GM13977 (cell line): ENCODE results near the gene VANGL2.

Experiments
- DNase-seq: peaks from one replicate; pipeline ENCODE4 v3.0.0; 2012; ENCODE audit warnings: low spot score
- in situ Hi-C: fragments of 300-500 bp; cut with MboI; formaldehyde crosslinking; loops from one replicate; pipeline ENCODE4 v1.12.0; 2022; ENCODE audit warnings: low sequenced_read_pairs, low pct_unique_long_range_greater_than_20kb, mixed read lengths, inconsistent platforms; ENCODE audit not compliant: unreplicated experiment
- TF ChIP-seq, protein P1 (sequence below): IDR thresholded peaks from 2 replicates; pipeline ENCODE4 v1.5.1; 2012; ENCODE audit warnings: mild to moderate bottlenecking, control low read depth; ENCODE audit not compliant: insufficient read depth; ENCODE audit errors: extremely low read depth, missing control alignments

Gene VANGL2

DNA sequence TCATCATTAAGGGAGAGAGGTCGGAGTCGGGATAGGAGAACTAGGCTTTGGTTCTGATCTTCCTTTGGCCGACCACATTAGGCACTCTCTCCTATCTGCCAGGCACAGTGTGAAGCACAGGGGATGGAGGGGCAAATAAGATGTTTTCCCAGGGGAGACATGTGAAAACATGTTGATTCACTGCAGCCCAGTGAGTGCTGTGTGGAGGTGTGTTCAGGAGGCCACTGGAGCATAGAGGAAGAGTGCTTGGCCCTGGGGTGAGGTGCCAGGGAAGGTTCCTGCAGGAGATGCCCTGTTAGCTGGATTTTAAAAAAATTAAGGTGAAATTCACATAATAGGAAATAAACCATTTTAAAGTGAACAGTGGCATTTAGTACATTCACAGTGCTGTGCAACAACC lies 3.7 kb downstream of the VANGL2 start:
- in situ Hi-C loops = loop anchor here (25.0 kb wide), 2 partner anchors 433 to 558 kb away; partner anchors contain the start of gene ITLN2
- no peak for DNase-seq
- TF ChIP-seq, protein P1, sequence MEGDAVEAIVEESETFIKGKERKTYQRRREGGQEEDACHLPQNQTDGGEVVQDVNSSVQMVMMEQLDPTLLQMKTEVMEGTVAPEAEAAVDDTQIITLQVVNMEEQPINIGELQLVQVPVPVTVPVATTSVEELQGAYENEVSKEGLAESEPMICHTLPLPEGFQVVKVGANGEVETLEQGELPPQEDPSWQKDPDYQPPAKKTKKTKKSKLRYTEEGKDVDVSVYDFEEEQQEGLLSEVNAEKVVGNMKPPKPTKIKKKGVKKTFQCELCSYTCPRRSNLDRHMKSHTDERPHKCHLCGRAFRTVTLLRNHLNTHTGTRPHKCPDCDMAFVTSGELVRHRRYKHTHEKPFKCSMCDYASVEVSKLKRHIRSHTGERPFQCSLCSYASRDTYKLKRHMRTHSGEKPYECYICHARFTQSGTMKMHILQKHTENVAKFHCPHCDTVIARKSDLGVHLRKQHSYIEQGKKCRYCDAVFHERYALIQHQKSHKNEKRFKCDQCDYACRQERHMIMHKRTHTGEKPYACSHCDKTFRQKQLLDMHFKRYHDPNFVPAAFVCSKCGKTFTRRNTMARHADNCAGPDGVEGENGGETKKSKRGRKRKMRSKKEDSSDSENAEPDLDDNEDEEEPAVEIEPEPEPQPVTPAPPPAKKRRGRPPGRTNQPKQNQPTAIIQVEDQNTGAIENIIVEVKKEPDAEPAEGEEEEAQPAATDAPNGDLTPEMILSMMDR = no peak

DNA sequence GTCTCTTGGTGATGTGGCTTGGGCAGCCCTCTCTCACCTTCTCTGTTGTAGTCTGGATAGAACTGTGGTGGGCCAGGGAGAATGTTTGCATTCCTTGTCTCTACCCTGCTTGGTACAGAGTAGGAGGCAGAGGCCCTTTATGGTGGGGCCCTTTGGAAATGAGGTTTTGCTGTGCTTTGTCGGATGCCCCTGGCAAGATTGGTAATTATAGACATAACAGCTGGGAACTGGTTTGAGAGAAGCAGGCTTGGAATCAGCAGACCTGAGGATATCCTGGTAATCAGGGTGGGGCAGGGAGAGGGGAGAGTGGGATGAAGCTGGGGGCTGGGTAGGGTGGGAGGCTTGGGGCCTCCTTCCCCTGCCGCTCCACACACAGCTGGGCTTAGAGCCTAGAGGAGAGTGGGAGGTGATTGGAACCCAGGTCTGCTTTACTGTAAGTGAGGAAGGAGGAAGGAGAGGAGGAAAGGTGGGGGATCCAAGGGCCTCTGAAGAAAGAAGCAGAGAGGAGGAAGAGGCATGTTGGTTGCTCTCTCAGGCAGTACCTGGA lies 5.0 kb downstream of the VANGL2 start:
- DNase-seq = no peak
- TF ChIP-seq, protein P1 = no peak
- in situ Hi-C loops = loop anchor here (25.0 kb wide), 2 partner anchors 432 to 557 kb away; partner anchors contain the start of gene ITLN2

DNA sequence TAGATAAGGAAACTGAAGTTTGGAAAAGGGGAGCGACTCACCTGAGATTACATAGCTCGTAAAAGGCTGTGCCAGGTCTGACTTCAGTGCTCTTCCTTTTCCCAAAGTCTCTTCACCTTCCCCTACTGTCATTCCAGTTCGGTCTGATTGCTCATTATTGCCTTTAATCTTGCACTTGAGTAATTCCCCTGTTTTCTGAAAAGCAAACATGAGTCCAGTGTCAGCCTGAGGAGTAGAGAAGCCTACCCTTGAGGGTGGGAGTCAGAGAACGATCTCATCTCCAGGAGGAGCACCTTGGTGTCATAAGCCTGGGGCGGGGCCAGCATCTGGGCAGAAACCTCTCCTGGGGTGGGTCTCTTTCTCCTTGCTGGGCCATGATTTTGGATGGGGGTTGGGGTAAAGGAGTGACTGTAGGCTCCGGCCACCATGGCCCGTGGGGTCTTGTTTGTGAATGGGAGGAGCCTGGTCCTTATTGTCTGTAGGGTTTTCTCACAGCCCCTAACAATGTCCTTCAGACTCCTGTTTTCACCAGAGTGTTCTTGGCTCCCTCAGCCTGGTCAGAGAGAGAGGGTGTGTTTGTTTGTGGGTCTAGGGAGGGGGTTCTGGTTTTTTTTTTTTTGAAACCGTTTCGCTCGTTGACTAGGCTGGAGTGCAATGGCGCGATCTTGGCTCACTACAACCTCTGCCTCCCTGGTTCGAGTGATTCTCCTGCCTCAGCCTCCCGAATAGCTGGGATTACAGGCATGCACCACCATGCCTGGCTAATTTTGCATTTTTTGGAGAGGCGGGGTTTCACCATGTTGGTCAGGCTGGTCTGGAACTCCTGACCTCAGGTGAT lies 6.0 kb downstream of the VANGL2 start:
- TF ChIP-seq, protein P1 = no peak
- in situ Hi-C loops = loop anchor here (25.0 kb wide), 2 partner anchors 431 to 556 kb away; partner anchors contain the start of gene ITLN2
- no peak for DNase-seq

DNA sequence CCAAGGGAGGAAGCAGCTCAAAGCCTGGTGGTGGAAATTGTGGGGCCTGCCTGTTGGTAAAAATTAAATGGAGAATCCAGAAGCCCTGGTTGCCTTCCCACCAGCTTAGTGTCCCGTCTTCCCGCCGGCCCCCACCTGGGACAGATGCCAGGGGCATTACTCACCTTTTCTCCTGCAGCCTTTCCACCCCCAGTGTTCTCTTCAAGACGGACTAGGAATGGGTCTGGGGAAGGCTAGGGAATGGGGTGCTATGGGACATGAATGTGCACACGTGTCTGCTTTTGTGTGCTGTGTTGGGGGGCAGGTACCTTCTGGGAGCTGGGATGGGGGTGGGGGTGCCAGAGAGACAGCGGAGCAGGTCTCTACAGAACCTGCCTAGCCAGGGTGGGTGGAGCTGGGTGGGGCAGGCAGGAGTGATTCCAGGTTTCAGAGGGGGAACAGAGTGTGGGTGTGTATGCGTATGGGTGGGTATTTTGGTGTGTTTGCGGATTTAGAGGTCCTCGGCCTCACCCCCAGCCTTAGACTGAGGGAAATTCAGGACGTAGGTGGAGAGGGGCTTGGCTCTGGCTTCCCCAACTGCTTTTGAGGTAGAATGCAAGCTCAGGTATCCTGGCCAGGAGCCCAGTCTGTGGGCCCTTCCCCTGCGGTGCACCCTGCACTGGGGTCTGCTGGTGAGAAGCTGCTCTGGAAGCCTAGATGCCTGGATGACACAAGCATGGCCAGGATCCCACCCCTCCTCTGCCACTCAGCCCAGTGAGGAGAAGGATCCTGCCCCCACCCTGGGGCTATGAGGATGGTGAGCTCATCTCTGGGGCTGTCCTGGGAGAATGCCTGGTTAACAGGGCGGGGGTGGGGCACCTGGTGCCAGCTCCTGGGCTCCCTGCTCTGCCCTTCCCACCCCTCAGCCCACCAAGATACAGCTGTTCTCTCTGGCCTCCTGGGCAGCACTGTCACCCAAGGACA lies 7.8 kb downstream of the VANGL2 start:
- no peak for DNase-seq
- TF ChIP-seq, protein P1 = no peak
- in situ Hi-C loops = loop anchor here (25.0 kb wide), 2 partner anchors 429 to 554 kb away; partner anchors contain the start of gene ITLN2

DNA sequence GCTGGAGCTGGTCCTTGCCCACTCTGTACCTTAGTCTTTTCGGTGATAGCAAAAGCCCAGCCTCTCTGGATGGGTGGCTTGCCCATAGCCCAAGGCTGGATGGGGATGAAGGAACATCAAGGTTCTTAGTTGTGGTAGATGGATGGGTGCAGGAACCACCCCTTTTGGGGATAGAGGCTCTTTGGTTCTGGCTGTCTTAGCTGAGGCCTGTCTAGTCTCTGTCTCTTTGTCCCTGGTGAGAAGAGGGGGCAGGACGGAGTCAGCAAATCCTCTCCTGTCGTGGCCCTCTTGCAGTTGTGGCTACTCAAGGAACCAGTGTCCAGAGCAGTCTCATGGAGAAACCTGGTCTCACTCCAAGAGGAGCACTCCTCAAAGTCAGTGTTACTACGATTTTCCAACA lies 8.5 kb downstream of the VANGL2 start:
- no peak for DNase-seq
- TF ChIP-seq, protein P1 = no peak
- in situ Hi-C loops = loop anchor here (25.0 kb wide), 2 partner anchors 428 to 553 kb away; partner anchors contain the start of gene ITLN2

DNA sequence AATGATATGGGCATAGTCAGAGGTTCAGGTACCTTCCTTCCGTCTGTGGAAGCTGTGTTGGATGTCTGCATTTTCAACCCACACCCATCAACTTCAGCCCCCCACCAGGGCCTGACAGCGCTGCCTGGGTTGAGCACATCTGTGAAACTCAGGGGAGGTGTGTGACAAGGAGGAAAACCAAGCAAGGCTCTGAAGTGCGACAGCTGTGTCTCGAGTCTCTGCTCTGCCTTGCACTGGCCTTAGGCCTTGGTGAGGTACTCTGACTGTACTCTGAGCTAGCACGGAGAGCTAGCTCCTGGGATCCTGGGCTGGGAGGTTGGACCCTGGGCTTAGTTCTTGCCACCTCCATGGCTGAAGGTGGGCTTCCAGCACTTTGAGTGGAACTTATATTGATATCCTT lies 9.1 kb downstream of the VANGL2 start:
- TF ChIP-seq, protein P1 = no peak
- in situ Hi-C loops = loop anchor here (25.0 kb wide), 2 partner anchors 428 to 553 kb away; partner anchors contain the start of gene ITLN2
- DNase-seq = no peak
